ENCODE data around the gene SUPT3H.

SUPT3H gene

DNA sequence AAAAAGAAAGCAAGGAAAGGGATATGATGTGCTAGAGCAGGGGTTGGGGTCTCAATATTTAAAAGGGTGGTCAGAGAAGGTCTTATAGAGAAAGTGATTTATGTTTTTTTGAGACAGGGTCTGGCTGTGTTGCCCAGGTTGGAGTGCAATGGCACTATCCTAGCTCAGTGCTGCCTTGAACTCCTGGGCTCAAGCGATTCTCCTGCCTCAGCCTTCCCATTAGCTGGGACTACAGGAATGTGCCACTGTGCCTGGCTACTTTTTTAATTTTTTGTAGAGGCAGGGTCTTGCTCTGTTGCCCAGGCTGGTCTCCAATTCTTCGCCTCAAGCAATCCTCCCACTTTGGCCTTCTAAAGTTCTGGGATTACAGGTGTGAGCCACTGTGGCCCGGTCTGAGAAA is 557.0 kb downstream of the SUPT3H start:
- DNase-seq, result no peak

DNA sequence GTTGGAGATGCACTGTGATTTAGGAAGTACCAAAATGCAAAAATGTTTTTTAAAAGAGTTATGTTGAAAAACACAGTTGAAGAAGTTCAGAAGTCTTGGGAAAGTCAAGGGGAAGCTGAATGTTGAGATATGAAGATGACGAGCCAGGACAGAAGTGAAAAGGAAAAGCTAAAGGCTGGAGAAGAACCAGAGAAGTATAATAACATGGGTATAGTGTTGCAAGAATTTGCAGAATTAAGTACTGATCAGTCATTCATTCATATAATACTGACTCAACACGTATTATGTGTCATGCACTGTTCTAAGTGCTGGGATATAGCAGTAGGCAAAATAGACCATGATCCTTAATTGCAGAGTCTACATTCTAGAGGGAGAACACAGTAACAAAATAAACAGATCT is 557.4 kb downstream of the SUPT3H start:
- DNase-seq, result peak; percentile 64

DNA sequence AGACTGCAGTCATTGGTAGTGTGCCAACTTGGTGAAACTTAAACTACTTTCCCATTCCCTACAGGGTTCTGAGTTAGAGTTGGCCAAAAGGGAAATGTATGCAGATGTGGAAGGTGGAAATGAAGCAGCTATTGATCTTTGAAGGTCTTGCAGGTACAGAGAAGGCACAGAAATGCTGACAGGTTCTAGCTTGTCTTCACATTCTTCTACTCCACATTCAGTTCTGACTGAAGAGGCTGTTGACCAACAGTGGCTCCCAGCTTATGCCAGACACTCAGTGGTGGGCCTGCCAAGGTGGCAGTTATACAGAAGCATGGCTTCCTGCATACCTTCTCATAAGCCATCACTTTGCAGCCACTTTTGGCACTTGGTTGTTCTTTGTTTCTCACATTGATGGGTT is 566.3 kb downstream of the SUPT3H start:
- DNase-seq, result no peak

DNA sequence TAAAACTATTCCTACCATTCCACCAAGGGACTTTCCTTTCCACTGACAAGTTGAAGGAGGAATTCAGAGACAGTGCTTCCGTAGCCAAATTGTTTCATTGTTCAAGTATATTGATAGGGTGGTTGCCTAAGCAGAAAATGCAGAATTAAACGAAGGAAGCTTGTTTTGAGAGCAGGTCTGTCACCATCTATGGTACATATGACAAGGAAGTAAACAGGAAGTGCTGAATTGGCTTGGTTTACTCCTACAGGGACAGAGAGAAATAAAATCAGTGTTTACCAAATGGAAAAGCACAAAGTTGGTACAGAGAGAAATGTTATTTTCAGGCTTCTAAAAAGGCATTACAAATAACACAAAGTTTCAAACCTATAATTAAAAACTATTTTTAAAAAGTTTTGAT is 568.5 kb downstream of the SUPT3H start:
- DNase-seq, result no peak

DNA sequence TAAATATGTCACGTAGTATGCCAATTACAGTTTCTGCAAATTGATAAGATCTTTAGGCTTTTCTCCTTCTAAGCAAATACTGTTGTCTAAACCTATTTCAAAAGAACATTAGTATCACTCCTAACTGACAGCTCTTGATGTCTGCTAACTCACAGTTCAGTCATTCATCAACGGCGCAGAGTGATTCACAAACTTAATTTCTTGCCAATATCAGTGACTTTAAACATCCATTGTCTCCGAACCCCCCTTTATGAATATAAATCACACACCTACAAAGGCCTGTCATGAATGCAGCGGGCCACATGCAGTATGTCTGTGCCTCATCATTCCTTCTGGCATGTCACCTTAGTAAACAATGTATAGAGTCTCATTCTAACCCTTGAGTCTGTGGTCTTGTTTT is 569.6 kb downstream of the SUPT3H start:
- DNase-seq, result no peak

DNA sequence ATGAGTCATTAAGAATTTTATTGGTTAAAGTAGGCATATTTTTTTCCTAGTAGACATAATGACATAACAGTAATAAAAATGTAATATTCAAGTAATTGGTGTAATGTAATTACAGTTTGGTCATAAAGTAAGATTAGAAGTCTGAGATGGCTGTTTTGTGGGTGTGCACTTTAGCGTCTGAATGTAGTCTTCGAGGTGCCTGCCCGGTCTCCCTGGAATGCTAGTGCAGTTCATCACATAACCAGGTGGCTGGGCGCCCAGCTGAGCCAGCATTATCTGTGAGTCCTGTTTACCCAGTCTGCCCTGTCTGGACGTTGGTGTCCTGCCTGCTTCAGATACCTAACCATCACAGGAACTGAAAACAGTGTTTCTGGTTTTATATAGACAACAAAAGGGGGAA is 571.1 kb downstream of the SUPT3H start:
- no peak for DNase-seq

DNA sequence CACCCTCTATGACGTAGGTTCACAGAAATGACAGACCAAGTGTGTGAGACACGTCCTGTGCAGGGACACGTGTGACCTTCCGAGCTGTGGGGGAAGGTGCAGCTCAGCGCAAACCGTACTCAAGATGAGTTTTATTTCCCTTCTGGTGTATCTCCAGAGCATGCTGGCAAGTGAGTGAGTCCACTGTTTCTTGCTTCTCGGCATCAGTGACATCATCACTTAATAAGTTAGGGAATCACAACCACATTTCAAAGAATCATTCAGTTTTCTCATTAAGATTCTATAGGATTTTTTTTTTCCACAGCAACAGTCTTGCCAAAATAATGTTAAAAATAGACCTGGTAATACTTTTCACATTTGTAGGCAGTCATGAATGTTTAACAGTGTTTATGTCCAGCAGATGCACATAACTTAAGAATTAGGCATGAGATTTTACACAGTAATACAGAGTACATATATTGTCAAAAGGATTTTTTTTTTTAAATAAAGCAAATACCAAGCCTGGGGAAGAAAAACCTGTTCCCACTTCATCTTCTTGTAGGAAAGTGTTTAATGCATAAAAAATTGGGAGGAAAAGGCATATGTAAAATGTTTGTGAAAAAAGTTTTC is 572.4 kb downstream of the SUPT3H start:
- no peak for DNase-seq

DNA sequence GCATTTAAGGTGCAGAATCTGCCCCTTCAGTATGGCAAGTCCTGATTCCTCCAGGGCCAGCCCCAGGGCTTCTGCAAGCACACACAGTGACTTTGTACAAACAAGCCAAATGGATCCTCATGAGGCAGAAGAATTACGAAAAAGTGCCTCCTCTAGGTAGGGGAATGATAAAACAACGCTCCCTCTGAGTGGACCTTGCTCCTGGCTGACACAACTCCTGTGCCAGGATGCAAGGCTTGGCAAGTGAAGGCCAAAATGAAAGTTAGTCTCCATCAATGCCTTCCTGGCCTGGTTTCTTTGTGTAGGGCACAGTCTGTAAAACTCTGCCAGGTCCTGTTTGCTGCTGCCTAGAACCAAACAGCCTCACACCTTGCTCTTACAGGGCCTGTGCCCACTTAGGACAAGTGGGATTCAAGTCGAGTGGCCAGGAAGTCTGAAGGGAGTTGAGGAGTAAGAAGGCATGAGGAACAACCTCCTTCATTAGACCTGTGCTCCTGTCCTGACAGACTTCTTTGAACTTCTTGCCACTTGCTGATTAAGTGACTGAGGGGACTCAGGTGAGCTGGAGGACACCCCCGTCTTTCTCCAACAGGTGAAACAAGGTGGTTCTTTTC is 573.1 kb downstream of the SUPT3H start:
- DNase-seq, result no peak

DNA sequence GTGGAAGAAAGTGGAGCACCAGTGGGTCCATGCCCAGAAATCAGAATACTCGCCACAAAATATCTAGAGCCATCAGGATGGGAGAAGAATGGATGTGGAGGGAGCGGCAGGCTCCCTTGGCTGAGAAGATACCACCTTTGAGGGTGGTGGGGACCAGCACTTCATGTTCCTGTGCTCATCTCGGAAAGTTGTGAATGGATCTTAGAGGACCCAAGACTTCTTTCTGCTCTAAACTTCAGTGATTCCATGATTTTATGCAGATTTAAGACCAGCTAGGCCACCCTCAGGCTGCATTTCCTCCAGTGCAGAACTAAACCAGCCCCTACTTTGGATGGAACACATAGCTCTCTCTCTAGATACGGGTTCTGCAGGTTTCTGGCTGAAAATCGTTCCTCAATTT is 573.7 kb downstream of the SUPT3H start:
- no peak for DNase-seq

DNA sequence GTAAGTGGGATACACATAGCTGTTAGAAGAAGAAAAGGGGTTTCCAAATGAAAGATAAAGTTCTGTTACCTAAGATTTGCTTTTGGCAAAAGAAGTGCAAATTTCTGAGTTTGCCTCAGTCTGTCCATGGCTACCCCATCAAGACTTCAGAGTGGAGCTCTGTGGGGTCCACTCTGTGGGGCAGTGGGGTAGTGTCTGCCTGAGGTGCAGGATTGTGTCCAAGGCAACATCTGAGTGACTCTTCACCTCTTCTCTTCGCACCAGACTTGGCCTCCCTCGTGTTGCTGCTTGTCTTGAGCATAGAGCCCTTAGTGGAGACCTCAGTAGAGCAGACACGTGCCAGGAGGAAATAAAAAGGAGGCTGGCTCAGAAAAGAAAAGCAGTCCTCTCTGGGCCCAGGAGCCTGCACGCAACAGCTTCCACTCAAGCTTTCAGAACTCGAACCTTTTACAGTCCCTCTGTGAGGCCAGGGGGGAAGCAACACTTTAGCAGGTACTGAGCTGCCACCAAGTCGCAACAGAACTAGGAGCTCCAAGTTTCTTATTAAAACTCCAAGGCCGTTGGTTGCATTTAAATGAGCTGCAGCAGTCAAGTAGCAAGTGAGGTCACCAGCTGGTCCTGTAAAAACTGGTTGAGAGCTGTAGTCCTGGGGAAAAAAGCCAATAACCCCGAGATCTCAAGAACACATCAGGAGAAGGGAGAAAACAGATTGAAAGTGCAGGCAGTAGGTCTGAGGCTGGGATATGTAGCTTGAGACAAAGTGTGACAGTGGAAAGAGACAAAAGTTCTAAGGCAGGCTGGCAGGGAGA is 576.7 kb downstream of the SUPT3H start:
- no peak for DNase-seq

DNA sequence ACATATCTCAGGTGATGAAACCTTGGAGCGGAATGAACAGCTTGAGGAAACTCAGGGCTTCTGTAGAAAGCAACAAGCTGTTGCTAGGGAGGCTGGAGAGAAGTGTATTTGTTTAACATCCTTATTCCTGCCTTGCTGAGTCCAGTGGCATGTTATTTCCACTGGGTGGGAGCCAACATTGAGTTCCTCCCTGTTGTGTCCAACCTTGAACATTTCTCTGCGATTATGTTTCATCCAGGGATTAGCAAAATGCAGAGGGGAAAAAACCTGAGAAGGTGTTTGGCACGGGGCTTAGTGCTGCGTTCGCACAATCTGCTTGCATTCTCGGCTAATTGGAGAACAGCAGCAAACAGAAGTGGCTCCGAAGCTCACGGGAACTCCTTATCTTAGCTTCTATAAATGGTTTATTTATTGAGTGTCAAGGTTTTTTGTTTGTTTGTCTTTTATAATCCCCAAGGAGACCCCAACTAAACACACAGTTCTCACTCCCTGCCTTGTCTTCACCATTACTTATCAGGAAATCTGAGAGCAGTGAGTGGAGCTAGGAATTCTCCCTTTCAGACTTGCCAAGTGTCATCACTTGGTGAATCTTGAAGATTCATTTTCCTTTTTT is 577.5 kb downstream of the SUPT3H start:
- no peak for DNase-seq

DNA sequence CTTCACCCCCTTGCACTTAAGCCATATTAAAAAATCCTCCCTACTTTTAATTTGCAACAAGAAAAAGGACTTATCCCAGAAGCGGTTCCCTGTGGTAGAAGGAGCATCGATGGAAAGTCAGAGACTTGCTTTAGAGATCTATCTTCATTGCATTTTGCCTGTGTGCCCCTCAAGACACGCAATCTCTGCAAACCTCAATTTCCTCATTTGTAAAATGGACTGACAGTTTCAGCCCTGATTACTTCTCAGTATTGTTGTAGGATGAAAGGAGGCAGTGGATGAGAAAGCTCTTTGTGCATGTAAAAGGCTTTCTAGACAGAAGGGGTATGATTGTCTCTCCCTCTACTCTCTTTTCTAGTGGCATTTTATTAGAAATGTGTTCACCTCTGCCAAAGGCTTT is 580.0 kb downstream of the SUPT3H start:
- no peak for DNase-seq

DNA sequence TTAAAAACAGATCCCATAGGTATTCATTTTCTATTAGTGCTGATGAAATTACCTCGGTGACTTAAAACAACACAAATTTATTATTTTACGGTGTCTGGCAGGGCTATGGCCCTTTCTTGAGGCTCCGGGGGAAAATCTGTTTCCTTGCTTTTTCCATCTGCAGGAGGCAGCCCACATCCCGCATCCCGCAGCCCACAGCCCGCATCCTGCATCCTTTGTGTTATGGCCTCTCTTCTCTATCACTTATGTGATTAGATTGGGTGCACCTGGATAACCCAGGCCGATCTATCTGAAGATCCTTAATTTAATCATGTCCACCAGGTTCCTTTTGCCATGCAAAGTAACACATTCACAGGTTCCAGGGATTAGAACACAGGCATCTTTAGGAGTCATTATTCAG is 582.4 kb downstream of the SUPT3H start:
- no peak for DNase-seq

DNA sequence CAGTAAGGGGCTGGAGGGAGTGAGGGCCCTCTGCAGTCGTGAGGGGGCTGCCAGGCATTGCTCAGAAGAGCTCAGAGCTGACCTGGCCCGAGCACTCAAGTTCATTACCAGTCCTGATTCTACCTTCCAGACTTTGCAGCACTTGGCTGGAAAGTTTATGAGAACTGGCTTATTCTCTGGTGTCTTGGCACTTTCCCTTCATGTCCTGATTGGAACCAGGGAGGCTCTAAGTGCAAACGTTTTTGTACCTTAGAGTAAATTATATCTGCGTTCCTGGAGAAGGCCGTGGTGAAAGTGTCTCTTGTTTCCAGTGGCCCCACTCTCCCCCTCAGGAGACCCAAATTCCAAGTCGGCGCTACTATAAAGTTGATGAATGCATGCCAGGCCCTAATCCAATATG is 587.9 kb downstream of the SUPT3H start:
- DNase-seq, result no peak

DNA sequence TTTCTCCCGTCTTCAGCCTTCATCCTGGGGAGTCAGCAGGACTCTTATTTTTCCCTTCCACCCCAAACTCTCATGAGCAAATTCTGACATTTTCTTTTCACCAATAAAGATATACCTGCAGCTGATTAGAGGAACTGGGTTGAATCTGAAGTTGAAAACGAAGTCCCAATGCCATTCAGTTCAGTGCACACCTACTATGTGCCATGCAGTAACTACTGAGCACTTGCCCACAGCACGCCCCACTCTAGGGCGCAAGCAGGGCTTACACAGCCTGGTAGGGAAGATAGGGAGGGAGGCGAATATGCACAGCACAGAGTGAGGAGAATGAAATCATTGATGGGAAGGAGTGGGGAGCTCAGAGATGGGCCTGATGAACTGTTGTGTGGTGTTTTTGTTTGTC is 588.7 kb downstream of the SUPT3H start:
- DNase-seq, result no peak

DNA sequence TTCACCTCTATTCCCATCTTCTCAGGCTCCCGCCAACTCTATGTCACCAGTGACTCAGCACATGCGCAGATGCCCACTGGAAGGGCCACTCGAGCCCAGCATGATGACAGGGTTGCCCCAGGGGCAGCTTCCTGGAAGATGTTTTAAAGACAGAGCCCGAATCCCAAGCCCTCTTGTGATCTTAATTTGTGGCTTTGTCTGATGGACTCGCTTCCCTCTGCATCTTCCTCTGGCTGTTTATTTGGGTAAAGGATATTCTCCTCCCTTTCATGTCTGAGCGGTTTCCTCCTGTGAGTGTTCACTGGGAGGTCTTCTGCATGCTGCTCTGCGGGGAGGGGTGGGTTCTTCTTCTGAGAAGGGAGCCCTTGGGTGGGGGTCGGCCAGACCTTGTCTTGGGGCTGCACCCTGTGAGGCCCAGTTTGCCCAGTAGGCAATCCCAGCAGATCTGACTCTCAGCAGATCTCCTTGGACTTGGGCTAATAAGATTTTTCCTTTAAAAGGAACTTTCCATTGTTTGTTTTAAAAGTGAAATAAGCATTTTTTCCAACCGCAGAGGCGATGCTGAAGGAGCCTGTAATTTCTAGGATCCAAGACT is 589.2 kb downstream of the SUPT3H start:
- DNase-seq, result no peak

DNA sequence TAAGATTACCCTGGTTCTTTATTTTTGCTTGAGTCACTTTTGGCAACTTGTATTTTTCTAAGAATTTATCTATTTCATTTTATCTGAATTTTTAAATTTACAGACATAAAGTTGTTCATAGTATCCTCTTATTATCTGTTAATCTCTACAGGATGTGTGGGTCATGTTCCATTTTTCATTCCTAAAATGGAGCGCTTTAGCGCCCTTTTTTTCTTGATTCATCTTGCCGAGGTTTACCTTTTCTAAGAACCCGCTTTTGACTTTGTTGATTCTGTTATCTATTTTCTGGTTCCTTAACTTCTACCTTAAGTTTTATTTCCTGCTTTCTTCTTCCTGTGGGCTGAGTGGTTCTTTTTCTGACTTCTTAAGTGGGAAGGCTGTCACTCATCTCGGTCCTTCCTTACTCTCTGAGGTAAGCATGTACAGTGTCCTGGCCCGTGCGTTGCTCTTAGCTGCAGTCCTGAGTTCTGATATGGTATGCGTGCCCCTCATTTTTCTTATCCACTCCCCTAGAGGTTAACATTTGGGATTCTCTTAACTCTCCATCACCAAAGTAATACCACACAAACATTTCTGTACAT is 590.4 kb downstream of the SUPT3H start:
- no peak for DNase-seq

DNA sequence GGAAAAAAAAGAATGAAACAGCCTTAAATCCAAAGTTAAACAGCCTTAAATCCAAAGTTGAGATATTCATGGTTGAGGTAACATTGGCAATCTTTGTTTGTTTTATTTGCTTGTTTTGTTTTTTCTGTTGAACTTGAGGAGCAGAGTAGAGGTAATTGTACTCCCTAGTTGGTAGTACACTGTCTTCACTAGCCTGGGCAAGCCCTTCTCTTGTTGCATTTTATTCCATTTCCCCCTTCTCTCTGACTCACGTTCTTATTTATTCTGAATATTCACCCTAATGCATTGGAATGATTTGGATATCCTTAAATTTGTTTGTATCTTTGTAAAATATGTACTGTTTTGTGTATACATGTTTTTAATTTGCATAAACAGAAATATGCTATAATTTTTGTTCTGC is 592.6 kb downstream of the SUPT3H start:
- DNase-seq, result no peak

DNA sequence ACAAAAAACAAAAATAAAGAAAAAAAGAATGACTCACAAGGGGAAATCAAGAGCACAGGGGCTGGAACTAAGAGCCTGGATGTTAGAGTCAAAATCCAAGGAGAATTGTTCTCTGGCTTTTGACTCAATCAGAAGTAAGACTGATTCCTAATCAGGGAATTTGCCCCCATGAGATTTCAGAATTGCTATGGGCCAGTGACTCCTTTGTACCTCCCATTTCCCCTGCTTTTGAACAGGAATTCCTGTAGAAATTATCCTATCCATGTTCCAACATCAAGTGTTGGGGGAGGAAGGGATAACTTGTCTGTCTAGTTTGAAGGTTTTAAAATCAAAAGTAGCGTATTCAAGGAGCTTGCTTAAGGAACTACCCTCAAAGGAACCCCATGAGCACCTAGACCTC is 593.5 kb downstream of the SUPT3H start:
- no peak for DNase-seq

DNA sequence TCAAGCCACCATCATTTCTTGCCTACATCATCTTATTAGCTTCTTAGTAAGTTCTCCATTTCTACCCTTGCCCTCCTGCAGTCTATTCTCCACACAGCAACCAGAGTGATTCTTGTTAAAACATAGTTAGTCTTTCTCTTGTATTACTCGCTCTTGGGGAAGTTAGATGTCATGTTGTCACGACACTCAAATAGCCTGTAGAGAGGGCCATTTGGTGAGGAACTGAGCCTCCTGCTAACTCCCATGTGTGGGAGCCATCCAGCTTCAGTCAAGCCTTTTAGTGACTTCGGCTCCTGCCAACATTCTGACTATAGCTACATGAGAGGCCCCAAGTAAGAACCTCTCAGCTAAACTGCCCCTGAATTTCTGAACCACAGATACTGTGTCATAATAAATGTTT is 594.8 kb downstream of the SUPT3H start:
- no peak for DNase-seq

DNA sequence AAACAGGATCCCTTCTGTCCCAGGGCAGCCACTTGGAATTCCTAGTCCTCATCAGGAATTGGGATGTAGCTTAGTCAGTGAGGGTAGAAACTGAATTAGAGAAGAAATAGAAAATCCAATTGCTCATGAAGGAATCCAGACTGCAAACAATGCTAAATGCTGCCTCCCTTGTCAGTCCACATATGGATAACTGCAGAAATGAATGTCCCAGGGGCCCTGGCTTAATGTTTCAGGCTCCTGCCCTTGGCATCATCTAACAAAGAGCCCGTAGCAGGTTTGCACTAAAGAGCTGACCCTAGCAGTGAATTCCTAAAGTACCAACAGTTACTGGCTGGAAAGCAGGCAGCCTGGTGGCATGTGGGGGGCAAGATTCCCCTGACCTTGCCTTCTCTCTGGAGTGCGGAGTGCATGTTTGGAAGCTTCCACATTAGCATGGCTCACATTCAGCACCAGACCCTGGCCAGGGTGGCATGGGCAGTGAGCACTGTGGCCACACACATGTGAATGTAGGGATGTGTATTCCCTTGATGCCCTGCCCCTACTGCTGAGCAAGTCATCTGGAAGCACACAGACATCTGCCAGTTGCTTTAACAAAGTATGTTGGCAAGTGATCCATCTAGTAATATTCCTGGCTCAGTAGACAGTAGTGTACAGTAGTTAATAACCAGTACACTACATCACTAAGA is 595.7 kb downstream of the SUPT3H start:
- DNase-seq, result no peak

DNA sequence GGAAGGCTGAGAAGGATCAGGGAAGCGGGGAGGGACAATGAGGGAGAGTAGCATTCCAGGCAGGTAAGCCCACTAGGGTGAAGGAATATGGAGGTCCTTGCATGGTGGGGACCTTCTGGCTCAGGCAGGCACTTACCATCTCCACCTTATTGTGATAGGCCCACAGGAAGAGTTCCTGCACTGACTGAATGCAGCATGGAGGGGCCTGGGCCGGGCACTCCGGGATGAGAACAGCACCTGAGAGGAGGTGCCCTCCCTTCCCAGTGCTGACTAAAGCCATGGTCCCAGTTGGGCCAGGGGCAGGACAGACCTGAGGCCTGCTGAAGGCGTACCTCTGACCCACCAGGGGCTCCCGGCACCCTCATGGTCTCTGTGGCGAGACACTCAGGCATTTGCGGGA is 597.6 kb downstream of the SUPT3H start:
- DNase-seq, result no peak

All from HCEC 1CT (cell line).